ENCODE measurements around the gene TBC1D10A. TPM values are rescaled to one million over a fixed set of nuclear protein-coding genes. Genes with fewer than 3 reads are reported as not detected.

The TBC1D10A gene
- total RNA-seq, 1 experiment from 2014 or later, result 18.6 TPM

DNA sequence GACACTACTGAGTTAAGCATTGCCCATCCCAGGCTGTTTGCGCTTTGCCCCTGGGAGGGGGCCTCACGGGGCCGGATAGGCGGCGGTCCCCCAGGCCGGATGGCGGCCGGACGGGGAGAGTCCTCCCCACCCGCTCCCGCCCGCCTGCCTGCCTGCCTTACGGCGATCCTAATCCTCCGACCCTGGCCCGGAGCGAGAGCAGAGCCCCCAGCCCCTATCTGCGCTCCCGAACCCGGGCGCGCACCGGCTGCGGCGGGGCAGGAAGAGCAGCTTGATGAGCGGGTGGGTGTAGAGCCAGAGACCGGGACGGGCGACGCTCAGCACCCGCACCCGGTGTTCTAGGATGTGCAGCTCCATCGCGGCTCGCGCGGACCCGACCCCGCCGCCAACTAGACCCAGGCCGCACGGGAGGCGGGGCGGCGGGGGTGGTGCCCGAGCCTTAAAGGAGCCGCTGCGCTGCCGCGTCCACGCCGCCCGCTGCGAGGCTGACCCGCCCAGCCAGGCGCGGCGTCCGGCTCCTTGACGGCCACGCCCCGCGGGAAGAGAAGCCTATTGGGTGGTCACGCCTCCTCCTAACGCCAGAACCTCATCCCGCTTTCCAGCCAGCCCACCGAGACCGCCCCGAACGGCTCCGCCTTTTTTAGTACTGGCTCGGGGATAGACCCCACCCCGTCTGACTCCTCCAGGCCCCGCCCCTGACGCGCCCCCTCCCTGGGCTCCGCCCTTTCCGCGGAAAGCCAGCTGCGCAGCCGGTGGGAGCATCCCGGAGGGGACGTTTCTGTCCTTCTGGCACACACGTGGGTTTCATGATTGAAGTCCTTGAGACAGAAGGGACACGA is 37.4 kb downstream of the TBC1D10A start, which contains the start of gene CASTOR1 (continued):
- TF ChIP-seq CEBPB (IDR thresholded peaks at IDR 0.05; ENCODE audit: low read depth) (no peak), POLR2AphosphoS5 (IDR thresholded peaks at IDR 0.05; ENCODE audit: low read depth, low read length) (peak; percentile 32; the same call in 1 of the 2 replicates), EZH2phosphoT487 (IDR thresholded peaks at IDR 0.05; ENCODE audit: borderline replicate concordance) (no peak), CBX3 (IDR thresholded peaks at IDR 0.05; ENCODE audit: low read depth) (no peak), YY1 (IDR thresholded peaks at IDR 0.05; ENCODE audit: extremely low read depth, insufficient replicate concordance, low read depth, low read length) (no peak)

DNA sequence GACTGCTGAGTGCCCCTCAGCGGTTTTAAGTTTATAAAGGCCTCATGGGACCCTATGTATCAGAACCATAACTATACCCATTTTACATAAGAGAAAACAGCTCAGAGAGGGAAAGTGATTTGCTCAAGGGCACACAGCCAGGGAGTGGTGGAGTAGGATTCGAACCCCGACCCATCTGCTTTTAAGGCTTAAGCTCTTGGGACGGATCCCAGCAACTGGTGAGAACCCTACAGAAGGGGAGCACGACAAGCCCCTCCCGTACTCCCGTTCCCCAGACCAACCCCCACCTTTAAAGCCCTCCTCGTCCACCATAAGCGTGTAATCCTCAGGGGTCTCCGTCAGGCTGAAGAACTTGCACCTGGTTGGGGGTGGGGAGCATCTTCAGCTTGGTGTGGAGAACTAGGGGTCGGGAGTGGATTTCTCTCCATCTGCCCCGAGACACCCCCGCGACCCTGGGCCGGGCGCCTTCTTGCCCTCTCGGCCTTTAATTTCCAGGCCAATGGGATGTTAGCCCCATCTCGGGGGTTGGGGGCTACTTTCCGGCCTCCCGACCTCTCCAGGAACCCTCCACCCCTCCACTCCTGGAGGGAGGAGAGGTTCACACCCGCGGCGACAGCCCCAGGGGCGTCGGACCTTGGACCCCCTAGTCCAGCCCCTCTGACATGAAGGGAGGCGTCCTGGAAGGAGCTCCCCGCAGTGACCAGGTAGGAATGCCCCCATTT is 38.2 kb downstream of the TBC1D10A start:
- Histone ChIP-seq H3K9ac (ENCODE audit: low read length) (peak overlapping the region; percentile 70), H3K79me2 (ENCODE audit: insufficient read depth, low read length) (no peaks in the 10 kb centered on the region), H4K20me1 (ENCODE audit: insufficient read depth) (no peaks in the 10 kb centered on the region), H3K9me2 (ENCODE audit: insufficient read depth) (no peaks in the 10 kb centered on the region), H3K4me2 (ENCODE audit: low read length) (peak overlapping the region; percentile 97), H3K36me3 (ENCODE audit: control insufficient read depth in 1 of 2, insufficient read depth in 2 of 2, low read length in 2 of 2) (peaks cover 2 to 4% of the 10 kb centered on the region in 2 experiments; a peak in 2 of 4 replicates), H2AFZ (ENCODE audit: low read depth, low read length, poor library complexity, severe bottlenecking) (no peak overlapping the region), H3K9me3 (ENCODE audit: control insufficient read depth in 1 of 2, insufficient read depth in 1 of 2, low read depth in 1 of 2, low read length in 2 of 2) (no peaks in the 10 kb centered on the region), H3K27ac (ENCODE audit: low read depth, low read length) (peak overlapping the region; percentile 53), H3K4me3 (replicated peaks in 1 of 2; ENCODE audit: low read depth in 1 of 2, low read length in 2 of 2) (peak overlapping the region; percentile 65 to 80), H3K27me3 (ENCODE audit: insufficient read depth, low read length) (no peaks in the 10 kb centered on the region), H3K4me1 (ENCODE audit: control insufficient read depth in 1 of 2, insufficient read depth in 2 of 2, low read length in 2 of 2) (peaks cover 37 to 57% of the 10 kb centered on the region in 2 experiments)
- intact Hi-C loops (cut with micrococcal nuclease), result loop anchor here (1.0 to 5.0 kb wide), 3 partner anchors 39 to 139 kb away; partner anchors contain the start of genes MTFP1 and RNF215
- RAD21 ChIA-PET (ENCODE audit: low non-redundant PET in 1 of 2, low total read pairs in 2 of 2, uncharacterized antibody in 2 of 2, unreplicated experiment in 2 of 2), result interaction anchor here (0.7 to 2.0 kb wide), 18 partner anchors 18 to 199 kb away, joined by 3 to 21 read pairs (median 3); partner anchors contain the start of genes RNF215 (in 2 of the 2), TBC1D10A (in 2 of the 2), MTFP1 (in 1 of the 2) and SEC14L2 (in 1 of the 2)
- CTCF ChIA-PET, result interaction anchor here (0.6 to 5.4 kb wide), 40 partner anchors 10 to 587 kb away, joined by 3 to 81 read pairs (median 5); partner anchors contain the start of genes CCDC157, RNF215, SEC14L2 and SF3A1
- no TSS peak for BruUV-seq (replicated peaks)
- DNase-seq (ENCODE audit: low read depth, low spot score) (no peak), ATAC-seq (no peak)
- no peak for TF ChIP-seq EZH2phosphoT487 (IDR thresholded peaks at IDR 0.05; ENCODE audit: borderline replicate concordance)
- TF ChIP-seq SRF (IDR thresholded peaks at IDR 0.05; ENCODE audit: low read depth), result no peak
- TF ChIP-seq CEBPB (IDR thresholded peaks at IDR 0.05; ENCODE audit: low read depth), result no peak
- POLR2A ChIA-PET, result interaction anchor here (0.9 to 1.9 kb wide), 11 partner anchors 29 to 137 kb away, joined by 3 to 10 read pairs (median 6); partner anchors contain the start of genes CCDC157, MTFP1, RNF215 and SEC14L2

All from HCT116 (cell line).